ENCODE data around the gene MYO1D.
"Not testable (repeated sequence)": the region's sequence is repeated elsewhere in the genome, so short reads cannot be mapped to it uniquely, and the experiment has no call there.

MYO1D gene

DNA sequence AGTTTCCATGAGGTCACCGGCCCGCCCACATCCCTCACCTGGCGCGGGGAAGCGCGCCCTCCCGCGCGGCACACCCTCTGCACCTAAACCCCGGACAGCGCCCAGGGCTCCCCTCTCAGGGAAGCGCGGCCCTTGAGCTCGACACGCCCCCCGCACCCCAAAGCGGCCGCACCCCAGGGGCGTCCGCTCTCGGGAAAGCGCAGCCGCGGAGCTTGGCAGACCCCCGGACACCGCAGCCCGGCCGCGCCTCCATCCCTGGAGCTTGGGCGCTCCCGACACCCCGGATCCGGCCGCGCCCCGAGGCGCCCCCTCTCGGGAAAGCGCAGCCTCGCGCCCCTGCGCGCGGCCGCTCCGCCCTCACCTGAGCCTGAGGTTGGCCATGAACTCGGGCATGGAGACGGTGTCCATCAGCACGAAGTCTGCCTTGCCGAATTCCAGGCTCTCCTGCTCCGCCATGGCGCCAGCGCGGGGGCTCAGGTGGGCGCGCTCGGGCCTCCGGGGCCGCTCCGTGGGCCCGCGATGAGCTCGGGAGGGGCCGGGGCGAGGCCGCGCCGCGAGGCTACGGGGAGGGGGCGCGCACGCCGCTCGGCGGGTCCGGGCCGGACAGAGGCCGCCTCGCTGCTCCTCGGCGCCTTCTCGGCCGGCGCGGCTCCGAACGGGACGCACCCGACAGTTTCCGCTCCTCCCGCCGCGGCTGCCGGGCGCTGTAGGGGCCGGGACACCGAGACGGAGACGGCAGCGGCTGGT lies at the start of gene MYO1D:
Gene MYO1D, minus strand, starts transcription at position 708 of the 747 bp plus-strand sequence. Its CDS starts 252 bp downstream, at position 456.
- in situ Hi-C loops (cut with MboI; ENCODE audit: low sequenced_read_pairs), result no loop called here

GRCh38 chr17:32926183-32926582 lies 49.3 kb upstream of the MYO1D start:
- in situ Hi-C loops (cut with MboI; ENCODE audit: low sequenced_read_pairs), result no loop called here

DNA sequence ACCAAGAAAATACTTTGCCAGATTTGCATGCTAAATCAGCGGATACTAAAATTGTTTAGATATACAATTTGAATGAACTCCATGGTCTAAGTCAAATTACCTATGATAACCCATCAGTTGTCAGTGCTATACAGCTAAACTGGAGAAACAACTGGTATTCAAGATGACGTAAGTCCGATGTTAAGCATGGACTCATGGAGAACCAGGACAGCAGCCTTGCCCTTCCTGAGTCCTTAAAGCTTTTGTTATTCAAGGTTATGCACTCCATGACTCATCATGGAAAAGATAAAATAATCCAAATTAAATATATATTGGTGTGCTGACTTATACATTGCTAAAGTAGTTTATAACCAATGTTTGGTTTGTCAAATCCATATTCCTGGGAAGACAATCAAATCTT lies 47.0 kb upstream of the MYO1D start:
- in situ Hi-C loops (cut with MboI; ENCODE audit: low sequenced_read_pairs), result not testable (repeated sequence)

DNA sequence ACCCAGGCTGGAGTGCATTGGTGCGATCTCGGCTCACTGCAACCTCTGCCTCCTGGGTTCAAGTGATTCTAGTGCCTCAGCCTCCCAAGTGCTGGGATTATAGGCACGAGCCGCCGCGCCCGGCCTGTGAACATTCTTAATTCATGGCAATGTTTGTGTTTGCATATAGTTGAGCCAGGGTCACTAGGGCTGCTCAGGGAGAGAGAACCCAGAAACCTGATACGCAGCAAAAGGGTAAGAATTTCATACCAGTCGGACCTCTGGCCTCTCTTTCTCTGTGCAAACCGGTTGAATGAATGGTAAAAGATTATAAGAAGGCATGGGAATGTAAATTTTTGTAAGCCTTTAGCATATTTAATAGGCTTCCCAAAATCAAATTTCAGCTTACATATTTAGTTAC lies 44.1 kb upstream of the MYO1D start:
- in situ Hi-C loops (cut with MboI; ENCODE audit: low sequenced_read_pairs), result no loop called here

DNA sequence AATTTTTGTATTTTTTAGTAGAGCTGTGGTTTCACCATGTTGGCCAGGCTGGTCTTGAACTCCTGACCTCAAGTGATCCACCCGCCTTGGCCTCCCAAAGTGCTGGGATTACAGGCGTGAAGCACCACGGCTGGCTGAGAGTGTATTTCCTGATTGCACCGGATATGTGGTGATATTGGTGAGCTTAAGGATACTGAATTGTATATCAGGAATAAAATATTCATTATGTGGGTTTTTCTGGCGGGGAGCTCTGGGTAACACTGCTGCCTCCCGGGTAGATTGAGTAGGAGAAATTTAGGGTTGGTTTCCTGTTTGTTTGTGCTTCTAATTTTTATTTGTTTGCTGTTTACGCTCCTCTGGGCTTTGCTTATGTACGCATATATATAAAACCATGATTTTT lies 43.4 kb upstream of the MYO1D start:
- in situ Hi-C loops (cut with MboI; ENCODE audit: low sequenced_read_pairs), result no loop called here

- in situ Hi-C loops (cut with MboI; ENCODE audit: low sequenced_read_pairs), result not testable (repeated sequence)
Measured at GRCh38 chr17:32919876-32920275, 43.0 kb upstream of the MYO1D start.

GRCh38 chr17:32917842-32918241 lies 40.9 kb upstream of the MYO1D start:
- in situ Hi-C loops (cut with MboI; ENCODE audit: low sequenced_read_pairs), result no loop called here

DNA sequence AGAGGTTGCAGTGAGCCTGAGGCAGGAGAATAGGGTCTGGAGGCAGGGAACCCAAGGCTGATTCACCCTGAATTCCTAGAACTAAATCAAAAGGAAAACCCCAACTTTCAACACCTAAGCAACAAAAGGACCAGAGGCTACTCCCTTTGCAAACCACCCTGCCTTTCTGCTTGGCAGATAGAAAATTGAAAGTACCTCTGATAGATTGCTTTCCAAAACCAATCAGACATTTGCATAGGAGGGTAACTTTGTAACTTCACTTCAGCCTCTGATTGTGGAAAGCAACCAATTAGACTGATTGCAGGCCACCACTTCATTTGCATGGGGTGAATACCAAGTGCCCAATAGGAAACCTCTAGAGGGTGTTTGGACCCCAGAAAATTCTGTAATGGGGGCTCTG lies 40.2 kb upstream of the MYO1D start:
- in situ Hi-C loops (cut with MboI; ENCODE audit: low sequenced_read_pairs), result no loop called here

DNA sequence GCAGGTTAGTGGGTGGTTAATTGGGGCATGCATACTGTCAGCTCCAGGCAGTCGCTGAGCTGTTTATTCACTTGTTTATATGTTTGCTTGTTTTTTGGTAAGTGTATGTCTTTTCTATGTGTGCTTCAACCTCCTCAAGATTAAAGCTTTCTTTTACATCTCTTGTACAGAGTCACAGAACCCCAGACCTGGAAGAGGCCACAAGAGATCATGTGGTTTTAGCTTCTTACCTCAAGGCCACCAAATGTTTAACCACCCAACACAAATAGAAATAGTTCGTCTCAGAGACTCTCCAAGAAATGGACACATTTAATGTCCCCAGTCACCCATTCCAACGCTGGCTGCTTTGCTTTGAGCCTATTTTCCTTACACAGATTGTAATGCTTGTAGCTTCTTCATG lies 39.2 kb upstream of the MYO1D start:
- in situ Hi-C loops (cut with MboI; ENCODE audit: low sequenced_read_pairs), result no loop called here

- in situ Hi-C loops (cut with MboI; ENCODE audit: low sequenced_read_pairs), result no loop called here
Measured at GRCh38 chr17:32915245-32915644, 38.3 kb upstream of the MYO1D start.

DNA sequence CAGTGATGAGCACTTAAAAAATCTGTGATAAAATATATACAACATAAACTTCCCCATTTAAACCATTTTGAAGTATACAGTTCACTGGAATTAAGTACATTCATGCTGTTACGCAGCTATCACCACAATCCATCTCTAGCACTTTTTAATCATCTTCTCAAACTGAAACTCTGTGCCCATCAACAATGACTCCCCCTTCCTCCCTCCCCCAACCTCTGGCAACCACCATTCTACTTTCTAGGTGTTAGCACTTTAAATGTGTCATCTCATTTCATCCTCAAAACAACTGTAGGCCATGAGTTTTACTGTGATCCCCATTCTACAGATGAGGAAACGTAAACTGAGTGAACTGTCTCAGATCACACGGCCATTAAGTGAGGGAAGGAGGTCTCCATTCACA lies 37.3 kb upstream of the MYO1D start:
- in situ Hi-C loops (cut with MboI; ENCODE audit: low sequenced_read_pairs), result no loop called here

GRCh38 chr17:32913593-32913992 lies 36.7 kb upstream of the MYO1D start:
- in situ Hi-C loops (cut with MboI; ENCODE audit: low sequenced_read_pairs), result no loop called here

DNA sequence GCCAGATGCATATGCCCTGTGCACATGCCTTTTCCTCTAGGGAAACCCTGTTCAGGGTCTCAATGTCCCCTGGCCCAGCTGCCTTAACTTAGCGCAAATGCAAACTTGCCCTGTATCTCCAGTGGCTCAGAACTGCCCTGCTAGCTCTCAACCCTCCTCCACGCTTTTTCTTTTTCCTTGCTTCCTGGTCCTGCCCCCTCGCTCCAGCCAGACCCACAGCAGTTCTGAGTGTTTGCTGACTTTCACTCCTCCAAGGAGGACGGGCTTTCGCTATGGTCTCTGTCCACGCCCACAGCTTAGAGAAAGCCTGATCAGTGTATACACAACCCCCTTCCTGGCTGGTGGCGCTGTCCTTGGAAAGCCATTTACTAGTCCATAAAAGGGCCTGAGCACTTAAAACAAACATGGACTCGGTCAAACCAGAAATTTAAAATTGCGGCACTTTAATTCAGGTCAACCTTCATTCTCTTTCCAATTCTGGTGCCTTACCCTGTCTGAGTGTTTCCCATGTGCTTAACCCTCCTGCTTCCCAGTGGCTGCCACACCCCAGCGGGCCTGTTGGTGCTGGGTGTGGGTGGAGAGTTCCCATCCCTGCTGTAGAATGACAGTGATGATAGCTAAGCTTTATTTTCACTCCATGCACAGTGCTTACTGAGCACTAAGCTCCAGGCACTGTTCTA lies 35.4 kb upstream of the MYO1D start:
- in situ Hi-C loops (cut with MboI; ENCODE audit: low sequenced_read_pairs), result no loop called here

GRCh38 chr17:32910769-32911168 lies 33.8 kb upstream of the MYO1D start:
- in situ Hi-C loops (cut with MboI; ENCODE audit: low sequenced_read_pairs), result no loop called here

GRCh38 chr17:32909787-32910369 lies 33.0 kb upstream of the MYO1D start:
- in situ Hi-C loops (cut with MboI; ENCODE audit: low sequenced_read_pairs), result no loop called here

DNA sequence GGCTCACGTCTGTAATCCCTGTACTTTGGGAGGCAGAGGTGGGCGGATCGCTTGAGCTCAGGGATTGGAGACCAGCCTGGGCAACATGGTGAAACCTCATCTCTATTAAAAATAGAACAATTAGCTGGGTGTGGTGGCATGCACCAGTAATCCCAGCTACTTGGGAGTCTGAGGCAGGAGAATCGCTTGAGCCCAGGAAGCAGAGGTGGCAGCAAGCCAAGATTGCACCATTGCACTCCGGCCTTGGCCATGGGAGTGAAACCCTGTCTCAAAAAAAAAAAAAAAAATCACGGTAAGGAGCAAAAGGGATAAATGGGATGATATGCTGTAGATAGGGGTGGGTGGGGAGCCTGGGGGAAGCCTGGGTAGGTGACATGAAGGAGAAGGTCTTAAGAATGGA lies 30.7 kb upstream of the MYO1D start:
- in situ Hi-C loops (cut with MboI; ENCODE audit: low sequenced_read_pairs), result no loop called here

- in situ Hi-C loops (cut with MboI; ENCODE audit: low sequenced_read_pairs), result no loop called here
Measured at GRCh38 chr17:32904891-32905290, 28.0 kb upstream of the MYO1D start.

GRCh38 chr17:32903774-32904673 lies 27.1 kb upstream of the MYO1D start:
- in situ Hi-C loops (cut with MboI; ENCODE audit: low sequenced_read_pairs), result no loop called here

GRCh38 chr17:32901743-32902142 lies 24.8 kb upstream of the MYO1D start:
- in situ Hi-C loops (cut with MboI; ENCODE audit: low sequenced_read_pairs), result no loop called here

GRCh38 chr17:32899236-32900013 lies 22.5 kb upstream of the MYO1D start:
- in situ Hi-C loops (cut with MboI; ENCODE audit: low sequenced_read_pairs), result no loop called here

Measured in HL-60/S4 treated with phorbol 12-myristate 13-acetate at 8.2 ng/mL for 4 days and 3 days (cell line).